HCT116 (cell line): ENCODE data around the gene UPK3A. TPM values are rescaled to one million over a fixed set of nuclear protein-coding genes. Genes with fewer than 3 reads are reported as not detected.

Experiments used
- ATAC-seq: fragments of 200-7000 bp; cut with Tn5 transposase; 2 replicates; pipeline ENCODE4 v1.9.1; 2020; ENCODE audit warnings: mild to moderate bottlenecking, moderate library complexity
- BruUV-seq: library from RNA; stranded (reverse); fragments of 400-500 nt; replicated peaks from 2 replicates; lab custom pipeline; 2021; lab: Mats Ljungman, UMichigan
- CTCF ChIA-PET: fragments of 300-600 bp; sonication (Branson Sonifier 250); formaldehyde crosslinking; loops from one replicate; lab custom pipeline; 2021; ENCODE audit warnings: antibody characterized with exemption; lab: Charles Lee
- POLR2A ChIA-PET: fragments of 300-600, 350-600 bp; sonication (Branson Sonifier 250); formaldehyde crosslinking; loops from one replicate; lab custom pipeline; 2021; ENCODE audit warnings: antibody characterized with exemption; lab: Charles Lee
- RAD21 ChIA-PET, 2 experiments: fragments of 300-600 bp; sonication (Branson Sonifier 250); formaldehyde crosslinking; loops; one replicate each; lab custom pipeline; 2023; ENCODE audit warnings: low total read pairs in 2 of 2; ENCODE audit not compliant: uncharacterized antibody in 2 of 2, unreplicated experiment in 2 of 2, low non-redundant PET in 1 of 2; lab: Charles Lee
- DNase-seq: peaks from one replicate; pipeline ENCODE4 v3.0.0-alpha.2; 2010; ENCODE audit warnings: low read depth, low spot score
- H2AFZ ChIP-seq: fragments of 200-600 bp; shearing (Covaris generic), sonication (generic); 2 replicates; pipeline ENCODE4 v1.6.1; 2017; ENCODE audit warnings: low read depth, mixed run types, mixed read lengths, antibody characterized with exemption, low read length; ENCODE audit not compliant: poor library complexity, severe bottlenecking
- H3K27ac ChIP-seq: 2 replicates; pipeline ENCODE4 v1.5.1; 2012; ENCODE audit warnings: low read depth, low read length
- H3K27me3 ChIP-seq: fragments of 200-600 bp; sonication (generic); 2 replicates; pipeline ENCODE4 v1.6.1; 2016; ENCODE audit warnings: mixed run types, low read length, mixed read lengths; ENCODE audit not compliant: insufficient read depth
- H3K36me3 ChIP-seq, 2 experiments: fragments of 200-500 bp in 1 of 2; fragments of 200-600 bp in 1 of 2; sonication (Bioruptor generic) in 1 of 2; sonication (generic) in 1 of 2; 2 replicates each; pipeline versions ENCODE4 v1.5.1 to v1.6.1; 2014 to 2016; ENCODE audit warnings: low read length in 2 of 2, inconsistent platforms in 1 of 2, mixed read lengths in 1 of 2, mixed run types in 1 of 2; ENCODE audit not compliant: insufficient read depth in 2 of 2, control insufficient read depth in 1 of 2
- H3K4me1 ChIP-seq, 2 experiments: fragments of 200-600 bp in 1 of 2; sonication (generic) in 1 of 2; 2 replicates each; pipeline versions ENCODE4 v1.5.1 to v1.6.1; 2012 to 2017; ENCODE audit warnings: low read length in 2 of 2, inconsistent platforms in 1 of 2, mild to moderate bottlenecking in 1 of 2, mixed read lengths in 1 of 2, mixed run types in 1 of 2, moderate library complexity in 1 of 2; ENCODE audit not compliant: insufficient read depth in 2 of 2, control insufficient read depth in 1 of 2
- H3K4me2 ChIP-seq: fragments of 200-600 bp; sonication (generic); 2 replicates; pipeline ENCODE4 v1.6.1; 2017; ENCODE audit warnings: mixed run types, low read length, mixed read lengths
- H3K4me3 ChIP-seq, 2 experiments: fragments of 200-600 bp in 1 of 2; sonication (generic) in 1 of 2; replicated peaks in 1 of 2; 2 replicates each; pipeline ENCODE4 v1.5.1; 2011 to 2016; ENCODE audit warnings: low read length in 2 of 2, control low read depth in 1 of 2, low read depth in 1 of 2, mild to moderate bottlenecking in 1 of 2, mixed read lengths in 1 of 2, mixed run types in 1 of 2
- H3K79me2 ChIP-seq: fragments of 200-600 bp; sonication (generic); 2 replicates; pipeline ENCODE4 v1.6.1; 2017; ENCODE audit warnings: mild to moderate bottlenecking, mixed run types, low read length, moderate library complexity, mixed read lengths; ENCODE audit not compliant: insufficient read depth
- H3K9ac ChIP-seq: fragments of 200-600 bp; sonication (generic); 2 replicates; pipeline ENCODE4 v1.6.1; 2016; ENCODE audit warnings: low read length, mixed read lengths
- H3K9me2 ChIP-seq: fragments of 200-600 bp; sonication (generic), shearing (Covaris generic); 2 replicates; pipeline ENCODE4 v1.6.1; 2017; ENCODE audit warnings: mixed run types, mild to moderate bottlenecking, moderate library complexity; ENCODE audit not compliant: insufficient read depth
- H3K9me3 ChIP-seq, 2 experiments: fragments of 200-500 bp in 1 of 2; fragments of 200-600 bp in 1 of 2; sonication (Bioruptor generic) in 1 of 2; sonication (generic) in 1 of 2; 2 replicates each; pipeline ENCODE4 v1.6.1; 2014 to 2017; ENCODE audit warnings: low read length in 2 of 2, mixed read lengths in 2 of 2, inconsistent platforms in 1 of 2, low read depth in 1 of 2, mild to moderate bottlenecking in 1 of 2, mixed run types in 1 of 2, moderate library complexity in 1 of 2; ENCODE audit not compliant: control insufficient read depth in 1 of 2, insufficient read depth in 1 of 2
- H4K20me1 ChIP-seq: fragments of 200-600 bp; sonication (generic), shearing (Covaris generic); 2 replicates; pipeline ENCODE4 v1.6.1; 2017; ENCODE audit warnings: mixed run types, mild to moderate bottlenecking, moderate library complexity; ENCODE audit not compliant: insufficient read depth
- CBX3 ChIP-seq: IDR thresholded peaks from 2 replicates; pipeline ENCODE4 v1.6.1; 2012; ENCODE audit warnings: low read depth
- CEBPB ChIP-seq: IDR thresholded peaks from 2 replicates; pipeline ENCODE4 v1.6.1; 2012; ENCODE audit warnings: low read depth
- EZH2 ChIP-seq: fragments of 200-600 bp; sonication (generic); IDR thresholded peaks from 2 replicates; pipeline ENCODE4 v1.6.1; 2017; ENCODE audit warnings: antibody characterized with exemption, mixed run types
- EZH2phosphoT487 ChIP-seq: fragments of 200-600 bp; IDR thresholded peaks from 2 replicates; pipeline ENCODE4 v1.6.1; 2018; ENCODE audit warnings: antibody characterized with exemption, borderline replicate concordance
- FOSL1 ChIP-seq: IDR thresholded peaks from 2 replicates; pipeline ENCODE4 v1.6.1; 2012; ENCODE audit warnings: low read depth
- JUND ChIP-seq: IDR thresholded peaks from 2 replicates; pipeline ENCODE4 v1.6.1; 2012
- POLR2A ChIP-seq: IDR thresholded peaks from 2 replicates; pipeline ENCODE4 v1.7.0; 2011; ENCODE audit warnings: borderline replicate concordance; ENCODE audit not compliant: insufficient read depth, insufficient read length; ENCODE audit errors: extremely low read depth
- POLR2AphosphoS5 ChIP-seq: IDR thresholded peaks from 2 replicates; pipeline ENCODE4 v1.6.1; 2011; ENCODE audit warnings: mild to moderate bottlenecking, low read depth, low read length, moderate library complexity
- SIN3A ChIP-seq: IDR thresholded peaks from 2 replicates; pipeline ENCODE4 v1.6.1; 2012; ENCODE audit warnings: low read depth
- YY1 ChIP-seq: IDR thresholded peaks from 2 replicates; pipeline ENCODE4 v1.6.1; 2011; ENCODE audit warnings: low read length, low read depth, moderate library complexity, mild to moderate bottlenecking; ENCODE audit not compliant: insufficient replicate concordance; ENCODE audit errors: extremely low read depth
- ZNF274 ChIP-seq: fragments of 200-500 bp; sonication (Bioruptor generic); IDR thresholded peaks from 2 replicates; pipeline ENCODE4 v1.6.1; 2014; ENCODE audit warnings: mild to moderate bottlenecking, low read depth, low read length, inconsistent platforms
- intact Hi-C: fragments of 100-400 bp; cut with micrococcal nuclease; formaldehyde crosslinking; loops from 2 replicates; pipeline ENCODE4 v1.10.0; 2022
- total RNA-seq: library from RNA; stranded (reverse); gene quantifications from one replicate; pipeline ENCODE4 v1.2.1, GENCODE V29; 2021; ENCODE audit not compliant: unreplicated experiment
- TF ChIP-seq, protein P1 (sequence below): IDR thresholded peaks from 2 replicates; pipeline ENCODE4 v1.6.1; 2012; ENCODE audit warnings: low read depth
- TF ChIP-seq, protein P2 (sequence below): IDR thresholded peaks from 2 replicates; pipeline ENCODE4 v1.6.1; 2012

UPK3A gene
- total RNA-seq, 1 experiment from 2014 or later: not detected

DNA sequence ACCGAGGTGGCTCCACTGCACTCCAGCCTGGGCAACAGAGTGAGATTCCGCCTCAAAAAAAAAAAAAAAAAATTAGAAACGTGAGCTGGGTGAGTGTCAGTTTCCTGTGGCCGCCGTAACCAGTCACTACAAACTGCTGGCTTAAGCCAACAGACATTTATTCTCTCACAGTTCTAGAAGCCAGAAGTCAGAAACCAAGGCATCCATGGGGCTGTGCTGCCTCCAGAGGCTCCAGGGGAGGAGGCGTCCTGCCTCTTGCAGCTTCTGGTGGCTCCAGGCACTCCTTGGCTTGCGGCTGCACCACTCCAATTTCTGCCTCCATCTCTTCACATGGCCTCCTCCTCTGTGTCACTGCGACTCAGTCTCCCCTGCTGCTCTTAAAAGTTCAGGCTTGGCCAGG, 32.9 kb upstream of the UPK3A start:
- Histone ChIP-seq H3K9ac (no peak overlapping the region), H3K27me3 (no peaks in the 10 kb centered on the region), H3K4me1 (peaks cover 14 to 34% of the 10 kb centered on the region in 2 experiments), H3K4me2 (no peak overlapping the region), H2AFZ (no peak overlapping the region), H3K27ac (no peak overlapping the region), H3K9me3 (no peaks in the 10 kb centered on the region), H3K9me2 (no peaks in the 10 kb centered on the region), H3K36me3 (no peaks in the 10 kb centered on the region)
- CTCF ChIA-PET: no interaction called here
- DNase-seq: no peak
- intact Hi-C loops: no loop called here
- BruUV-seq: no TSS peak
- POLR2A ChIA-PET: interaction anchor here (0.8 kb wide), 1 partner anchor 88 kb away, joined by 3 read pairs; the partner anchor contains the start of gene NUP50
- no peak for TF ChIP-seq POLR2A
- TF ChIP-seq YY1: no peak
- no peak for TF ChIP-seq POLR2AphosphoS5
- no peak for TF ChIP-seq EZH2
- TF ChIP-seq FOSL1: no peak
- TF ChIP-seq EZH2phosphoT487: no peak
- no peak for TF ChIP-seq CBX3
- no peak for TF ChIP-seq SIN3A
- TF ChIP-seq, protein P1, sequence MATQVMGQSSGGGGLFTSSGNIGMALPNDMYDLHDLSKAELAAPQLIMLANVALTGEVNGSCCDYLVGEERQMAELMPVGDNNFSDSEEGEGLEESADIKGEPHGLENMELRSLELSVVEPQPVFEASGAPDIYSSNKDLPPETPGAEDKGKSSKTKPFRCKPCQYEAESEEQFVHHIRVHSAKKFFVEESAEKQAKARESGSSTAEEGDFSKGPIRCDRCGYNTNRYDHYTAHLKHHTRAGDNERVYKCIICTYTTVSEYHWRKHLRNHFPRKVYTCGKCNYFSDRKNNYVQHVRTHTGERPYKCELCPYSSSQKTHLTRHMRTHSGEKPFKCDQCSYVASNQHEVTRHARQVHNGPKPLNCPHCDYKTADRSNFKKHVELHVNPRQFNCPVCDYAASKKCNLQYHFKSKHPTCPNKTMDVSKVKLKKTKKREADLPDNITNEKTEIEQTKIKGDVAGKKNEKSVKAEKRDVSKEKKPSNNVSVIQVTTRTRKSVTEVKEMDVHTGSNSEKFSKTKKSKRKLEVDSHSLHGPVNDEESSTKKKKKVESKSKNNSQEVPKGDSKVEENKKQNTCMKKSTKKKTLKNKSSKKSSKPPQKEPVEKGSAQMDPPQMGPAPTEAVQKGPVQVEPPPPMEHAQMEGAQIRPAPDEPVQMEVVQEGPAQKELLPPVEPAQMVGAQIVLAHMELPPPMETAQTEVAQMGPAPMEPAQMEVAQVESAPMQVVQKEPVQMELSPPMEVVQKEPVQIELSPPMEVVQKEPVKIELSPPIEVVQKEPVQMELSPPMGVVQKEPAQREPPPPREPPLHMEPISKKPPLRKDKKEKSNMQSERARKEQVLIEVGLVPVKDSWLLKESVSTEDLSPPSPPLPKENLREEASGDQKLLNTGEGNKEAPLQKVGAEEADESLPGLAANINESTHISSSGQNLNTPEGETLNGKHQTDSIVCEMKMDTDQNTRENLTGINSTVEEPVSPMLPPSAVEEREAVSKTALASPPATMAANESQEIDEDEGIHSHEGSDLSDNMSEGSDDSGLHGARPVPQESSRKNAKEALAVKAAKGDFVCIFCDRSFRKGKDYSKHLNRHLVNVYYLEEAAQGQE: no peak
- no peak for TF ChIP-seq JUND
- TF ChIP-seq, protein P2, sequence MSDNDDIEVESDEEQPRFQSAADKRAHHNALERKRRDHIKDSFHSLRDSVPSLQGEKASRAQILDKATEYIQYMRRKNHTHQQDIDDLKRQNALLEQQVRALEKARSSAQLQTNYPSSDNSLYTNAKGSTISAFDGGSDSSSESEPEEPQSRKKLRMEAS: no peak
- no peak for TF ChIP-seq CEBPB
- TF ChIP-seq ZNF274: no peak
- TF ChIP-seq, all 23 proteins: peak for 0
- H4K20me1 ChIP-seq: no peaks in the 10 kb centered on the region
- H3K4me3 ChIP-seq: no peak overlapping the region
- RAD21 ChIA-PET: no interaction called here
- no peak for ATAC-seq
- H3K79me2 ChIP-seq: no peaks in the 10 kb centered on the region
